H1 (cell line): ENCODE data around the gene C11orf71. TPM values are rescaled to one million over a fixed set of nuclear protein-coding genes. Genes with fewer than 3 reads are reported as not detected.

ENCODE experiments used
- CTCF ChIA-PET: fragments of 300-600 bp; sonication (Branson Sonifier 250); formaldehyde crosslinking; loops from one replicate; lab custom pipeline; 2021; ENCODE audit not compliant: partially characterized antibody; lab: Charles Lee
- POLR2A ChIA-PET: fragments of 300-600 bp; sonication (Branson Sonifier 250); formaldehyde crosslinking; loops from one replicate; lab custom pipeline; 2021; ENCODE audit warnings: inconsistent platforms; ENCODE audit not compliant: partially characterized antibody; lab: Charles Lee
- DNase-seq, 2 experiments: peaks; one replicate each; pipeline versions ENCODE4 v3.0.0 to v3.0.0-alpha.2; 2010 to 2022; ENCODE audit warnings: low spot score in 2 of 2, low read depth in 1 of 2, mixed read lengths in 1 of 2
- FAIRE-seq: peaks from 2 replicates; lab custom pipeline; 2011; peaks lifted over from hg19 to GRCh38; lab: Jason Lieb, UNC
- H2AFZ ChIP-seq: 2 replicates; pipeline ENCODE4 v1.8.1; 2012; ENCODE audit warnings: low read length, inconsistent platforms
- H2AK5ac ChIP-seq: 2 replicates; pipeline ENCODE4 v1.6.1; 2013; ENCODE audit warnings: low read depth, low read length
- H2BK120ac ChIP-seq: replicated peaks from 2 replicates; pipeline ENCODE3; 2013; ENCODE audit warnings: low read depth, low read length, inconsistent platforms
- H2BK12ac ChIP-seq: 2 replicates; pipeline ENCODE4 v1.6.1; 2013; ENCODE audit warnings: low read depth, low read length
- H2BK15ac ChIP-seq: 2 replicates; pipeline ENCODE4 v1.6.1; 2013; ENCODE audit warnings: low read length
- H2BK20ac ChIP-seq: 2 replicates; pipeline ENCODE4 v1.6.1; 2013; ENCODE audit warnings: low read length
- H2BK5ac ChIP-seq: 2 replicates; pipeline ENCODE4 v1.6.1; 2013; ENCODE audit warnings: low read depth, low read length
- H3K14ac ChIP-seq: 2 replicates; pipeline ENCODE4 v1.6.1; 2013; ENCODE audit warnings: inconsistent platforms; ENCODE audit not compliant: insufficient read length
- H3K18ac ChIP-seq: 2 replicates; pipeline ENCODE4 v1.6.1; 2013; ENCODE audit warnings: low read length; ENCODE audit errors: extremely low read depth
- H3K23ac ChIP-seq: 2 replicates; pipeline ENCODE4 v1.6.1; 2013; ENCODE audit warnings: inconsistent platforms; ENCODE audit not compliant: insufficient read length
- H3K23me2 ChIP-seq: 2 replicates; pipeline ENCODE4 v1.6.1; 2013; ENCODE audit warnings: low read depth, low read length
- H3K27ac ChIP-seq: 2 replicates; pipeline ENCODE4 v1.6.1; 2011; ENCODE audit warnings: low read depth, low read length, inconsistent platforms
- H3K27me3 ChIP-seq, 4 experiments: replicated peaks in 1 of 4; 1 replicate in 1 of 4; 2 replicates in 3 of 4; pipeline versions ENCODE4 v1.6.1 to v1.8.1; 2011 to 2013; ENCODE audit warnings: low read length in 3 of 4, mild to moderate bottlenecking in 3 of 4, inconsistent platforms in 2 of 4, mixed read lengths in 2 of 4, moderate library complexity in 1 of 4; ENCODE audit not compliant: control insufficient read depth in 3 of 4, insufficient read depth in 3 of 4; ENCODE audit errors: extremely low read depth in 1 of 4
- H3K36me3 ChIP-seq, 4 experiments: 2 replicates each; pipeline versions ENCODE4 v1.6.1 to v1.8.1; 2011 to 2013; ENCODE audit warnings: mild to moderate bottlenecking in 4 of 4, low read length in 3 of 4, moderate library complexity in 2 of 4, control low read depth in 1 of 4, inconsistent platforms in 1 of 4; ENCODE audit not compliant: insufficient read depth in 4 of 4, control insufficient read depth in 2 of 4
- H3K4ac ChIP-seq: replicated peaks from 2 replicates; pipeline ENCODE3; 2013; ENCODE audit warnings: low read length, low read depth, mixed read lengths, inconsistent platforms; ENCODE audit not compliant: insufficient read length
- H3K4me1 ChIP-seq, 4 experiments: replicated peaks in 1 of 4; 1 replicate in 1 of 4; 2 replicates in 3 of 4; pipeline versions ENCODE4 v1.6.1 to v1.8.1; 2011 to 2013; ENCODE audit warnings: low read length in 3 of 4, inconsistent platforms in 2 of 4, mixed read lengths in 1 of 4; ENCODE audit not compliant: insufficient read depth in 4 of 4, control insufficient read depth in 3 of 4
- H3K4me2 ChIP-seq, 2 experiments: 2 replicates each; pipeline versions ENCODE4 v1.6.1 to v1.8.1; 2011 to 2013; ENCODE audit warnings: low read depth in 2 of 2, low read length in 2 of 2, control low read depth in 1 of 2, inconsistent platforms in 1 of 2, mild to moderate bottlenecking in 1 of 2; ENCODE audit not compliant: insufficient read depth in 1 of 2
- H3K4me3 ChIP-seq, 4 experiments: fragments of 200-600, 300-600 bp in 1 of 4; sonication (generic), shearing (Covaris generic), sonication (Bioruptor Twin) in 1 of 4; 2 replicates each; pipeline versions ENCODE4 v1.5.1 to v1.8.1; 2011 to 2016; ENCODE audit warnings: low read length in 4 of 4, low read depth in 3 of 4, control low read depth in 2 of 4, inconsistent platforms in 2 of 4, mild to moderate bottlenecking in 2 of 4, mixed read lengths in 1 of 4, moderate library complexity in 1 of 4; ENCODE audit not compliant: insufficient read depth in 2 of 4; ENCODE audit errors: extremely low read depth in 1 of 4
- H3K56ac ChIP-seq: replicated peaks from 2 replicates; pipeline ENCODE3; 2013; ENCODE audit warnings: low read depth, mild to moderate bottlenecking, mixed read lengths, low read length, inconsistent platforms; ENCODE audit not compliant: insufficient read length
- H3K79me1 ChIP-seq: 2 replicates; pipeline ENCODE4 v1.6.1; 2013; ENCODE audit warnings: low read depth, low read length, control low read depth
- H3K79me2 ChIP-seq, 2 experiments: 2 replicates each; pipeline versions ENCODE4 v1.6.1 to v1.8.1; 2012 to 2013; ENCODE audit warnings: low read length in 2 of 2, mild to moderate bottlenecking in 2 of 2, inconsistent platforms in 1 of 2; ENCODE audit not compliant: insufficient read depth in 2 of 2, control insufficient read depth in 1 of 2
- H3K9ac ChIP-seq, 4 experiments: replicated peaks in 1 of 4; 1 replicate in 1 of 4; 2 replicates in 3 of 4; pipeline versions ENCODE4 v1.6.1 to v1.8.1; 2011 to 2013; ENCODE audit warnings: low read depth in 3 of 4, low read length in 3 of 4, control low read depth in 2 of 4, mild to moderate bottlenecking in 2 of 4, moderate library complexity in 2 of 4, inconsistent platforms in 1 of 4; ENCODE audit errors: extremely low read depth in 1 of 4
- H3K9me3 ChIP-seq, 2 experiments: 2 replicates each; pipeline versions ENCODE4 v1.6.1 to v1.8.1; 2012 to 2013; ENCODE audit warnings: mild to moderate bottlenecking in 2 of 2, moderate library complexity in 2 of 2, control low read depth in 1 of 2, inconsistent platforms in 1 of 2, low read depth in 1 of 2, low read length in 1 of 2, mixed read lengths in 1 of 2; ENCODE audit not compliant: insufficient read depth in 2 of 2
- H4K20me1 ChIP-seq, 2 experiments: replicated peaks in 1 of 2; 2 replicates each; pipeline versions ENCODE3 to v1.8.1; 2011 to 2013; ENCODE audit warnings: inconsistent platforms in 2 of 2, low read length in 2 of 2, mild to moderate bottlenecking in 1 of 2; ENCODE audit not compliant: insufficient read depth in 2 of 2, control insufficient read depth in 1 of 2
- H4K5ac ChIP-seq: 2 replicates; pipeline ENCODE4 v1.6.1; 2013; ENCODE audit warnings: low read length, low read depth, mixed read lengths, inconsistent platforms; ENCODE audit not compliant: insufficient read length
- H4K8ac ChIP-seq: 2 replicates; pipeline ENCODE4 v1.8.0; 2013; ENCODE audit warnings: mild to moderate bottlenecking, moderate library complexity, low read length, inconsistent platforms; ENCODE audit not compliant: insufficient read depth; ENCODE audit errors: extremely low read depth
- H4K91ac ChIP-seq: replicated peaks from 2 replicates; pipeline ENCODE3; 2013; ENCODE audit warnings: low read length, mixed read lengths, inconsistent platforms; ENCODE audit not compliant: insufficient read length
- CTBP2 ChIP-seq: IDR thresholded peaks from 2 replicates; pipeline ENCODE4 v1.7.0; 2011; ENCODE audit warnings: borderline replicate concordance, mild to moderate bottlenecking, moderate library complexity, mixed read lengths, low read length; ENCODE audit not compliant: insufficient read depth, insufficient read length
- EZH2 ChIP-seq: fragments of 200-600 bp; sonication (generic); IDR thresholded peaks from 2 replicates; pipeline ENCODE4 v1.7.1; 2012; ENCODE audit warnings: low read depth, mild to moderate bottlenecking, moderate library complexity, low read length, inconsistent platforms; ENCODE audit not compliant: severe bottlenecking
- GABPA ChIP-seq: IDR thresholded peaks from 2 replicates; pipeline ENCODE4 v1.6.1; 2011; ENCODE audit warnings: mild to moderate bottlenecking, low read length, moderate library complexity, borderline replicate concordance; ENCODE audit not compliant: insufficient read depth
- JUND ChIP-seq: IDR thresholded peaks from 2 replicates; pipeline ENCODE4 v1.6.1; 2011; ENCODE audit warnings: mild to moderate bottlenecking, improper control_type of control experiment, low read length
- NRF1 ChIP-seq: IDR thresholded peaks from 2 replicates; pipeline ENCODE4 v1.6.1; 2011; ENCODE audit warnings: mild to moderate bottlenecking, low read depth, low read length, improper control_type of control experiment
- TEAD4 ChIP-seq: IDR thresholded peaks from 2 replicates; pipeline ENCODE4 v1.6.1; 2012; ENCODE audit warnings: low read depth, low read length, inconsistent platforms, mixed read lengths
- polyA plus RNA-seq, 7 experiments: library from polyadenylated mRNA; depleted of rRNA in 3 of 7; stranded (reverse) in 5 of 7; unstranded in 2 of 7; fragments of >200 nt in 5 of 7; fragments of 200-250 nt in 2 of 7; gene quantifications; 1 replicate in 5 of 7; 2 replicates in 1 of 7; 4 replicates in 1 of 7; pipeline versions ENCODE4 v1.2.1 to v1.2.3, GENCODE V29; 2011 to 2013; ENCODE audit warnings: missing spikeins in 2 of 7, mixed read lengths in 2 of 7
- total RNA-seq: library from RNA; stranded (reverse); fragmentation: NEBNext Ultra II Directional; extraction: Animal tissue kit (Norgen Biotek cat#: 25700); gene quantifications from 2 replicates; pipeline ENCODE4 v1.2.1, GENCODE V29; 2021

Gene C11orf71
- total and polyA plus RNA-seq, 2 of the 8 experiments (the other 6 are each of a cell fraction or from before 2014, with no cell fraction given) = 5.4 to 8.7 TPM

GRCh38 chr11:114396916-114397315 lies 3.4 kb downstream of the C11orf71 start:
- Histone ChIP-seq H2BK120ac (no peak overlapping the region), H3K23ac (no peak overlapping the region), H4K20me1 (no peaks in the 10 kb centered on the region), H2AFZ (no peak overlapping the region), H3K18ac (no peak overlapping the region), H2BK12ac (no peak overlapping the region), H4K8ac (no peak overlapping the region), H3K4me3 (no peak overlapping the region), H3K79me1 (no peaks in the 10 kb centered on the region), H2BK20ac (no peak overlapping the region), H3K4me2 (no peak overlapping the region), H2BK15ac (no peak overlapping the region), H3K4ac (no peak overlapping the region), H3K27me3 (no peaks in the 10 kb centered on the region), H3K23me2 (peaks cover 8% of the 10 kb centered on the region; the same call in 1 of the 2 replicates), H3K56ac (no peak overlapping the region), H3K4me1 (no peaks in the 10 kb centered on the region; a peak in 1 of 7 replicates), H3K27ac (no peak overlapping the region), H3K36me3 (no peaks in the 10 kb centered on the region; a peak in 1 of 8 replicates), H3K9me3 (no peaks in the 10 kb centered on the region), H4K5ac (no peak overlapping the region), H3K14ac (no peak overlapping the region), H3K9ac (no peak overlapping the region), H2BK5ac (no peak overlapping the region), H3K79me2 (peaks cover 0 to 24% of the 10 kb centered on the region in 2 experiments; a peak in 2 of 4 replicates), H4K91ac (no peak overlapping the region), H2AK5ac (no peak overlapping the region)
- TF ChIP-seq TEAD4 = no peak
- TF ChIP-seq CTBP2 = no peak
- no peak for TF ChIP-seq GABPA
- TF ChIP-seq NRF1 = no peak
- TF ChIP-seq EZH2 = no peak
- TF ChIP-seq JUND = no peak
- CTCF ChIA-PET = interaction anchor here (1.5 to 2.5 kb wide), 2 partner anchors 11 to 50 kb away, joined by 3 to 14 read pairs; no protein-coding TSS in a partner anchor
- no peak for DNase-seq
- POLR2A ChIA-PET = no interaction called here
- FAIRE-seq = no peak
